Mesothelial cell of epicardium (in vitro differentiated cells): Measurements from ENCODE around the gene AQP5. TPM values are rescaled to one million over a fixed set of nuclear protein-coding genes. Genes with fewer than 3 reads are reported as not detected.
A peak's percentile ranks its signal among the peaks of the same experiment; 100 is the strongest.

Experiments
- DNase-seq, 2 experiments: peaks; one replicate each; pipeline ENCODE4 v3.0.0; 2021; ENCODE audit warnings: low spot score in 2 of 2; ENCODE audit not compliant: unreplicated experiment in 2 of 2
- H3K27ac Mint-ChIP-seq: 2 replicates; pipeline ENCODE4 v1.8.0; 2021; ENCODE audit warnings: mixed read lengths
- H3K27me3 Mint-ChIP-seq: 2 replicates; pipeline ENCODE4 v1.8.0; 2021; ENCODE audit warnings: low read depth, mixed read lengths
- H3K36me3 Mint-ChIP-seq: 2 replicates; pipeline ENCODE4 v1.8.0; 2021; ENCODE audit warnings: mixed read lengths
- H3K4me1 Mint-ChIP-seq: 2 replicates; pipeline ENCODE4 v1.8.0; 2021; ENCODE audit warnings: mixed read lengths
- H3K4me3 Mint-ChIP-seq: 2 replicates; pipeline ENCODE4 v1.8.0; 2021; ENCODE audit warnings: mild to moderate bottlenecking, moderate library complexity, mixed read lengths
- H3K9me3 Mint-ChIP-seq: 2 replicates; pipeline ENCODE4 v1.8.0; 2021; ENCODE audit warnings: mixed read lengths
- total RNA-seq: library from RNA; stranded (reverse); gene quantifications from 3 replicates; pipeline ENCODE4 v1.2.1, GENCODE V29; 2021
- TF ChIP-seq, protein P1 (sequence below): fragments of 200-600 bp; sonication (generic); IDR thresholded peaks from one replicate; pipeline ENCODE4 v1.5.0; 2021; ENCODE audit warnings: antibody characterized with exemption; ENCODE audit not compliant: unreplicated experiment

AQP5 gene
- total RNA-seq, 1 donor from 2014 or later: 0.16 TPM

DNA sequence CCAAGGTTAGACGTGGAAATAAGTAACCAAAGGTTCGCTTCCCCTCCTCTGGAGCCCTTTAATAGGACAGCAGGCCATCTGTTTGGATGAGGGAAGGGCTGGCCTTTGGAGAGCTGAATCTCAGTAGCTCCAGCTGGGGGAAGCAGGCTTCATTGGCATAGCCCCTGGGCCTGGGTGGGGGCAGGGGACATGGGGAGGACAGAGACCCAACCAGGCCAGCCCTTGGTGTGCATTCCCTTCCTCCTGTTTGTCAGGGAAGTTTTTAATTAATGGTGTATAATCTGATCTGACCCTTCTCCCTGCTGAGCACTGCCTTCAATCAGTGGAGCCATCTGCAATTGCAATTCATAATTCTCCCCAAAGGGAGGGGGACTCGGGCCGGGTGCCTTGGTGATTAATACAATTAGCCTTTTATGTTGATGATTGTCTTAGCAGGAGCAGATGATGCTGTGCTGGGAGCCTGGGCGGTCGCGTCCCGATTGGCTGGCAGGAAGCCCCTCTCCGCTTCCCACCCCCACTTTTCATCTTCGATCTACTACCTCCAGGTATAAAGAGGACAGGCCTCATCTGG lies 17.4 kb downstream of the AQP5 start:
- TF ChIP-seq, protein P1, sequence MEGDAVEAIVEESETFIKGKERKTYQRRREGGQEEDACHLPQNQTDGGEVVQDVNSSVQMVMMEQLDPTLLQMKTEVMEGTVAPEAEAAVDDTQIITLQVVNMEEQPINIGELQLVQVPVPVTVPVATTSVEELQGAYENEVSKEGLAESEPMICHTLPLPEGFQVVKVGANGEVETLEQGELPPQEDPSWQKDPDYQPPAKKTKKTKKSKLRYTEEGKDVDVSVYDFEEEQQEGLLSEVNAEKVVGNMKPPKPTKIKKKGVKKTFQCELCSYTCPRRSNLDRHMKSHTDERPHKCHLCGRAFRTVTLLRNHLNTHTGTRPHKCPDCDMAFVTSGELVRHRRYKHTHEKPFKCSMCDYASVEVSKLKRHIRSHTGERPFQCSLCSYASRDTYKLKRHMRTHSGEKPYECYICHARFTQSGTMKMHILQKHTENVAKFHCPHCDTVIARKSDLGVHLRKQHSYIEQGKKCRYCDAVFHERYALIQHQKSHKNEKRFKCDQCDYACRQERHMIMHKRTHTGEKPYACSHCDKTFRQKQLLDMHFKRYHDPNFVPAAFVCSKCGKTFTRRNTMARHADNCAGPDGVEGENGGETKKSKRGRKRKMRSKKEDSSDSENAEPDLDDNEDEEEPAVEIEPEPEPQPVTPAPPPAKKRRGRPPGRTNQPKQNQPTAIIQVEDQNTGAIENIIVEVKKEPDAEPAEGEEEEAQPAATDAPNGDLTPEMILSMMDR: no peak
- peaks cover 4% of the 10 kb centered on the region for H3K27me3 Mint-ChIP-seq
- no peak for DNase-seq
- H3K4me1 Mint-ChIP-seq: peaks cover 48% of the 10 kb centered on the region
- H3K36me3 Mint-ChIP-seq: no peaks in the 10 kb centered on the region
- no peak overlapping the region for H3K4me3 Mint-ChIP-seq
- no peak overlapping the region for H3K27ac Mint-ChIP-seq
- no peaks in the 10 kb centered on the region for H3K9me3 Mint-ChIP-seq

DNA sequence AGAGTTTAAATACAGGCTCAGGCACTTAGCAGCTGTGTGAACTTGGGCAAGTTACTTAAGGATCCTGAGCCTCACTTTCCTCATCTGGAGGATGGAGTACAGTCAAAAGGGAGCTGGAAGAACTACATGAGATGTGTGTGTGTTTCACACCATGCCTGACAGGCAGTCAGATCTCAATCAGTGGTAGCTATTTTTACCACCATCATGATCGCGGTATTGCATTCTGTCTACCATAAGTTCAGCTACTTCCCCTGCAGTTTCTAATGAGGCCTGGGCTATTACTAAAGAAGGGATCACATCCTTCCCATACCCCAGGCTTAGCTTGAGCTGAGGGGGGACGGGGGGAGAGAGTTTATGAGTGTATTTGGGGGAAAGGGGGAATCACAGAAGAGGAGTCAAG lies 18.1 kb downstream of the AQP5 start:
- TF ChIP-seq, protein P1: no peak
- no peak for DNase-seq
- Mint-ChIP-seq H3K4me3 (no peak overlapping the region), H3K9me3 (no peaks in the 10 kb centered on the region), H3K27ac (no peak overlapping the region), H3K4me1 (peaks cover 48% of the 10 kb centered on the region), H3K27me3 (peaks cover 4% of the 10 kb centered on the region), H3K36me3 (no peaks in the 10 kb centered on the region)

DNA sequence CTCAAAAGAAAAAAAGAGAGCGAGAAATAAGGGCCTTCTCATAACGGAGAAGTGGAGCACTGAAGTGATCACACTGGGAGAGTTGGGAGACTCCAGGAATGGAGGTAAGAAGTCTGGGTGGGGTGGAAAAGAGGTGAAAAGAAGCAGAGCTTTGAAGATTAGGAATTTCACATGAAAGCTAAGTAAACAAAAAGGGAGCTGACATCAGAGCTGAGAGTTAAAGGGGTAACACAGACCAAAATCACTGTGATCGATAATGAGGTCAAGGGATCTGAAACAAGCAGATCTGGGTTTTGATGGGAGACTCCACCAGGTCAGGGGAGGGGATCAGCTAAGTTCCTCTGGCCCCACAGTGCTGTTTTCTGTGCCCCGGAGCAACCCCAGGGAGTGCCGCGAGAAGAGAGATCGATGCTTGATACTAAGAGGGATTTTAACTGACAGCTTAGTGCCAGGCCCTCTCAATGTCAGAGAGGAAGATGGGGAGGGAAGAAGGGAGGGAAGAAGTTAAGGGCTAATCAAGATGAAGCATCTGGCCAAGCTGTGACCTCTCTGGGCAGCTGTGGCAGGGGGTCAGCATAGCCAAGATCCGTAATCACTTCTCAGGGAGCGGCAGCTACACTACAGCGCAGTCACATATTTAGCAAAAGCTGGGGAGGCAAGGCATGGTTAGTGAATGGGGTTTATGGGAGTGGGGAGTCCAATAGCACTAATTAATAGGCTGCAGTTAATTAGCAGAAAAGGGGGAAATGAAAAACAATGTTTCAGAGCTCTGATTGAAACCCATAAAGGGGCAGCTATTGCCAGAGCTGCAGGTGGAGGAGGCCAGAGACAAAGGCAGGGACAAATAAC lies 19.1 kb downstream of the AQP5 start:
- DNase-seq: no peak
- no peaks in the 10 kb centered on the region for H3K36me3 Mint-ChIP-seq
- H3K9me3 Mint-ChIP-seq: no peaks in the 10 kb centered on the region
- TF ChIP-seq, protein P1: no peak
- no peak overlapping the region for H3K27ac Mint-ChIP-seq
- peaks cover 46% of the 10 kb centered on the region for H3K4me1 Mint-ChIP-seq
- H3K27me3 Mint-ChIP-seq: peaks cover 2% of the 10 kb centered on the region
- H3K4me3 Mint-ChIP-seq: no peak overlapping the region

DNA sequence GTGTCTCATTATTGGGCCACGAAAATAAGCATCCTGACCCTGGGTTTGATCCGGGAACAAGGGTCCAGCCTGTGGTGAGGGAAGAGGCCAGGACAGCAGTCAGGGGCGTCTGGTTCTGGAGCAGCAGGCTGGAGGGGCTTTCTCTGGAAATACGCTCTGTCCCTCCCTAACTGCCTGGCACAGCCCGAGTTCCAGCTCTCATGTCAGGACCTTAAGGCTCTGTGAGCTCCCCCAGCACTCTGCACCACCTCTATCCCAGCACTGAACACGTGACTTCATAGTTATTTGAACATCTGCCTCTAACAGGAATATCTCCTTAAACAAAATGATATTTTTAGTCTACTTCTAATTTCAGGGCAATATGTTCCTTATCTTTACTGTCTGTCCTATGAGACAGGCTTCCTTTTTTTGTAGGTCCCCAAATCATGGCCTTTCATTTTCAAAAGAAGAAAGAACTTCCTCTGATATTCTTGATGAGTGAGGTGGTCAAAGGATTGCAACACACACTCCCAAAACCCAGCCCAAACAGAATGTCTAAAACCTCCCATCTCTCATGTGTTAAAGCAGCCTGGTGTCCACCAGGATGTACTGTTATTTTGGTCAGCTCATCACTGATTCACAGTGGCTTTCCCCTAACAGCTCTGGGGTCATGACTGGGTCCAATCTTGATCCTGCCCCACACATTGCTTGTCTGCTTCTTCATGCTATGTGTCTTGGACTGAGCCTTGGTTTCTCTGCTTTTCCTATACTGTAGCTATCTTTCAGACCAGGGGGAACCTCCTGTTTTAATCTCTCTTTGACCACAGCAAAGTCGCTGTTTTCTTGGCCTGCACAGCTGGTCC lies 20.8 kb downstream of the AQP5 start:
- H3K4me1 Mint-ChIP-seq: peaks cover 46% of the 10 kb centered on the region
- peaks cover 2% of the 10 kb centered on the region for H3K36me3 Mint-ChIP-seq
- H3K9me3 Mint-ChIP-seq: no peaks in the 10 kb centered on the region
- H3K4me3 Mint-ChIP-seq: no peak overlapping the region
- TF ChIP-seq, protein P1: no peak
- no peak for DNase-seq
- H3K27ac Mint-ChIP-seq: no peak overlapping the region
- no peaks in the 10 kb centered on the region for H3K27me3 Mint-ChIP-seq

DNA sequence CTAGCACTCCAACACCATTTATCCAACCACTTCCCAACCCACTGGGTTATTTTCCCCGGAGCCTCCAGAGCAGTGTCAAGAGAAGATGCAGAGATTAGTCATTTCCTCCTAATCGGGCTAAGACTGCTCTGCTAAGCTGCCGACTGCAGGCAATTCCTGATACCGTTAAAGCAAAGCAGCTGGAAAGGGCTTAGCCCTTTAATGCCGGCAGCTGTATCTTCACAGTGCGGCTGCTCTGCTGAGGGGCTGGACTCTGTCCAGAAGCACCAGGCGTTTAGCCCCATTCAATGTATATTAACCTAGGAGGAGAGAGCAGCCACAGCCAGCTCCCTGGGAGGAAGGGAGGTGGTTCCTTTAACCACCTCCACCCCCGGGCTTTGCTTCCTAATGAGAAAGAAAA lies 22.2 kb downstream of the AQP5 start:
- no peak overlapping the region for H3K4me3 Mint-ChIP-seq
- no peaks in the 10 kb centered on the region for H3K27me3 Mint-ChIP-seq
- H3K4me1 Mint-ChIP-seq: peaks cover 36% of the 10 kb centered on the region
- H3K27ac Mint-ChIP-seq: peak overlapping the region; percentile 40
- H3K9me3 Mint-ChIP-seq: no peaks in the 10 kb centered on the region
- DNase-seq: no peak
- TF ChIP-seq, protein P1: no peak
- H3K36me3 Mint-ChIP-seq: peaks cover 8% of the 10 kb centered on the region
